GM21526 (cell line): ENCODE results near the gene TRAIP.

ENCODE experiments used
- ATAC-seq: cut with Tn5 transposase; IDR thresholded peaks from one replicate; pipeline ENCODE4 v1.9.1; 2021; ENCODE audit warnings: moderate library complexity; ENCODE audit not compliant: unreplicated experiment, low FRiP score

TRAIP gene

DNA sequence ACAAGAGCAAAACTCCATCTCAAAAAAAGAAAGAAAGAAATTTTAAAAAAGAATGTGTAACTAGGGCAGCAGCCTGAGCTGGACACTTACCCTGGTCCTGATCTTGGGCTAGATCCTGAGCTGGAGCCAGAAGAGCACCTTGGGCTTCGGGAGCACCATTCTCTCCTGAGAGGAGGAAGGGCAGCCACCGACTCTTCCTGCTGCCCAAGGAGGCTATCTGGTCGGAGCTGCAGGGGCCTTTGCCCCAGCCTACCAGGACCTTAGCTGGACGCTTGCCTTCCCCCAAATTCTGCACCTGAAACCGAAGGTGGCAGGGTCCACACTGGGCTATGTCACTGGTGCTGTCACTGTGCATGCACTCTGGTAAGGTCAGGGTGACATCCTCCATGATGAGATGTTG is 20.2 kb upstream of the TRAIP start:
- ATAC-seq = no peak

DNA sequence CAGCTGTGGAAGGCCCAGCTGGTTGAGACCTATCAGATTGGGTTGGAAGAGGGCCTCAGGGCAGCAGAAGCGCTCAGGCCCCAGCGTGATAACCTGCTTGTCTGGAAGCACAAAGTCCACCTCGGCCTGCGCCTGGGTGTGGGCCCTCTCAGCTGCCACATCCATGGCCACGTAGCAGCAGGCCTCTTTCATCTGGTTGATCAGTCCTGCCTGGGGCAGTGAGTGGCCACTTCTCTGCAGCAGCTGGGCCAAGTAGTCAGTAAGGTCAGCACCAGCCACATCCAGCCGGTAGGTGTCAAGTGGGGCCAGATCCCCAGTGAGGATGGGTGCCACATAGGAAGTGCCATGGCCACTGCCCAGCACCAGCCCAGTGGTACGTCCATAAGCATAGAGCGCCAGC is 17.3 kb upstream of the TRAIP start:
- ATAC-seq = no peak

DNA sequence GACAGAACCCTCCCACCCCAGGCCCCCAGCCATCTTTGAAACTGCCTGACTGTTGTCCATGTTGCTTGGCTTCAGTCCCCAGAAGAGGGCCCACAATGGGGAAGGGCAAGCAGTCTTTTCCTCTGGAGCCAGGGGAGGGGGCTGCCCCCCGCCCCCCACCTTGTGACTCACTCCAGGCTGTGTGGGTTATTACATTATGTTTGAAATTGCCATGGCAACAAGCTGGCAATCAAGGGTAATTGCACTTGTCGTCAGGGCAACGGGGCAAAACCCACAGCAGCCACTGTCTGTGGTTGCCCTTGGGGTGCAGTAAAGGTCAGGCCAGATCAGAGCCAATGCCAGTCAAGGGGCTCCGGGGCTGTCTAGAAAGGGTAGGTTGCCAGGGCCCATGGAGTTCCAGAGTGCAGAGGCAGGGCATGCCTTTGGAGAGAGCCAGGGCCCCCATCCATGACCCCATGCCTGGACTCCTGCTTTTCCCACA is 16.5 kb upstream of the TRAIP start:
- ATAC-seq = no peak

DNA sequence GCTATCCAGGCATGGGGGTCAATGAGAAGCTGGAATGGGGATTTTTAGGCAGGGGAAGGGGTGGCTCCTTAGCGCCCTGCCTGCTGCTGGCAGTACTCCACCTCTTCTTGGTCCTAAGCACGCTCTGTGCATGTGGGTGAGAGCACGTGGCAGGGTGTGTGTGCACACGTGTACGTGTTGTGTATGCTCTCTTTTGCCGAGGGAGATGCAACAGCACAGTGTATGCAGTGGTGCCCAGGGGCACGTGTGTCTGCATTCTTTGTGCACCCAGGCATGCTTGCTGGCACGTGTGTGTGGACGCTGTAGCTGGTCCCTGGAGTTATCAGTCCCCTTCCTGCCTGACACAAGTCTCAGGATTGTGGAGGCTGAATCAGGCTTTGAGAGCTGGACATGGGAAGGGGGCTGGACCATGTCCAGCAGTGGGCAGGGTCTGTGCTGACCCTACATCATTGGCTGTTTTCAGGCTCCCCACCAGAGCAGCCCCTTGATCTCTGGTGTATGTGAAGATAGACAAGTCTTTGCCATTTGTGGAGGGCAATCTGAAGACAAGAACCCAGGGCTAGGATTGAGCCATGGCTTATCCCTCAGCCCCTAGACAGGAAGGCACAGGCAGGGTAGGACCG is 15.3 kb upstream of the TRAIP start:
- no peak for ATAC-seq

DNA sequence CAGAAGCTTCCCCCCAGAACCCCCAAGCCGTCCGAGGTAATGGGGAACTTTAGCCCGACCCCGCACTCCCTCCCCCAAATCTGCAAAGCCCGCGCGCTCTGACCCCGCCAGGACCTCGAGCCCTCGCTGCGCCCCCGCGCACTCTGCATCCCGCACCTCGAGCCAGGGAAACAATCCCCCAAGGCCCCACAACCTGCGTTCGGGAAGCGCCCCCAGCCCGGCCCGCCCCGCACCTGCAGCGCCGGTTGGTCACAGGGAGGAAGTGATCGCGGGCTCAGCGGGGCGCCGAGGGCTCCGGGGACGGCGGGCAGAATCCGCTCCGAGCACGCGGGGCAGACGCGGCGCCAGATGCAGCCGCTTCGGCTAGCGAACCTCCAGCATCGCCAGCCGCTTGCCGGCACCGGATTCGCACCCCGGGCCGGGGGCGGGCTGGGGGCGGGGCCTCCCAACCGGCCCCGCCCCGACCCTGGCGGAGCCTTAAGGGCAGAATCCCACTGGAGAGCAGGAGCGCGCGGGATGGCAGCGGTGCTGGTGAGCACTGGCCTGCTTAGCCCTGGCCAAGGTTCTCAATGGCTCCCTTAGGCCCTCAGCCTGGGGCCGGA is 13.3 kb upstream of the TRAIP start, which contains the start of gene CAMKV:
Gene CAMKV, minus strand, starts transcription at position 382 of the 602 bp plus-strand sequence. CDS start 7,518 bp downstream, outside the sequence.
- no peak for ATAC-seq

DNA sequence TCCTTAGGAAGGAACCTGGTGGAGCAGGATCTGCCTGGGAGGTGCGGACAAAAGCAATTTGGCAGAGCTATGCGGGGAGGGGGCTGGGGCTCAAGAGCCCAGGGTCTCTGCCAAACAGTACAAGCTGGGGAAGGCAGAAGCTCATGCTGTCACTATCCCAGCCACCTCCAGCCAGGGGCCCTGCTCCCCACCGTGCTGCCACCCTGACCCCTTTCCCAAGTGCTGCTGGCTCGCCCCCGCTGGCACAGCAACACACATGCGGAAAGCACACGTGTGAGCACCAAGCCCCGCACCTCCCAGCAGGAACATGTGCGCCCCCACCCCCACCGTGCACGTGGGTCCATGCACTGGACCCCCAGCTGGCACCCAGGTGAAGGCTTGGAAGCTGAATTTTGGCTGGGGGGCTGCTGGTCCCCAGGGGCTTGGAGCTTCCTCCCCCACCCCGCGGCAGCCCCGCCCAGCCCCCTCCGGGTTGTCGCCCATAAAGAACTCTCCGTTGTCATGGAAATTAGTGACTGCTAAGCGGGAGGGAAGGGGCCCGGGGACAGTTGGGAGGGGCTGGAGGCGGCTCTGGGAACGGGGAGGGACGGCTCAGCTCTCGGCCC is 12.6 kb upstream of the TRAIP start:
- no peak for ATAC-seq

DNA sequence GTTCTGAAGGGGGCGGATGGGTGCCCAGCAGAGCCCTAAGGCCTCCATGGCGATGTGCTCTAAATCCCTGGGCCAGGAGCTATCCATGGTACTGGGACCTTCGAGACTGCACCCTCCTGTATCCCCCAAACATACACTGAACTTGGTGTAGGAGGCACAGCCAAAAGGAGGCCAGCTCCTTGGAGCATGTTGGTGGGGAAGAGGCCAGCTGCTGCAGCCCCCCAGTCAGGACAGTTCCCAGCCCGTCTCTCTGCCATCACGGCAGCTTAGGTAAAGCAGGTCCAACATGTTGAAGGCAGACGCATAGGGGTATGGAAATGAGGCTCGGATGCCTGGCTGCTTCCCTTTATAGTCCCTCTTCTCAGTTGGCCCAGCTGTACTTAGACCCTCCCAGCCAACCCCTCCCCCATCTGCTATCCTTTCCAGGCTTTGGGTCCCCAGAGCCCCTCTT is 11.5 kb upstream of the TRAIP start:
- no peak for ATAC-seq

DNA sequence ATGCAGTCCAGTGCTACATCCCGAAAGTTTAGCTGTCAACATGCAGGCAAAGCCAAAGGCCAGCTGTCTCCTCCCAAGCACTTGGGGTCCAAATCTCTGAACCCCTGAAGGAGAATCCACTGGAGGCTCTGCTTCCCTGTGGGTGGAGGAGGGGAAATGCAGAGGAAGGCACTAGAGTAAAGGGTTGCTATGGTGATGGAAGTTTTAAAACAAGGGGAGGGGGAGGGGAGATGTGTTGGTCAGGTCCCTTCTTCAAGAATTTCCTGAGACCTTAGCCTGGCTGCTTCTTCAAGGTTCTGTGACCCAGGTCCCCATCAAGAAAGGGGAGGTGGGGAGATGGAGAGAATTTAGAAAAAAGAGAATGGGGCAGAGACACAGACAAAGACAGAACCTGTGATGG is 11.0 kb upstream of the TRAIP start:
- no peak for ATAC-seq

DNA sequence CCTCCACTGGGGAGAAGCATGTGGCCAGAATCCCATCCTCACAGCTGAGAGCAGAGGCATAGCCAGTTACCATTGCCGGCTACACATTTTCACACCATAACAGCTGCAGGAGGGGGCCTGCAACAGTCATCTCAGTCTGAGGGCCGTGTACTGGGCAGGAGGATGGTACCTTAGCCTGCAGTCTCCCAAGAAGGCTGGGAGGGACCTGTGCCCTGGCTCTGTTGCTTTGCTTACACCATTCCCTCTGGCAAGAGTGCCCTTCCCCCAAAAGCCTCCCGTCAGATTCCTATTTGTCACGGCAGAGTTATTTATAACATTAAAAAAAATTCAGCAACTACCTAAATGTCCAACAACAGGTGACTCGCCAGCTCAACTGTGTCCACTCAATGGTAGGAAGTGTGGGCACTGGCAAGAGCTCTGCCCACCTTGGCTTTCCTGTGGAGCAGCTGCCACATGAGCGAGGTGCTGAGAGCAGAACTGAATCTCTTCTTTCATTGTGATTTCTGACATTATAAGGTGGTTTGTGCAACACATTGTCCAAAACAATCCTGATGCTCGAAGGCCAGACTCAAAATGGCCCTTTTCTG is 8.9 kb upstream of the TRAIP start:
- ATAC-seq = no peak

DNA sequence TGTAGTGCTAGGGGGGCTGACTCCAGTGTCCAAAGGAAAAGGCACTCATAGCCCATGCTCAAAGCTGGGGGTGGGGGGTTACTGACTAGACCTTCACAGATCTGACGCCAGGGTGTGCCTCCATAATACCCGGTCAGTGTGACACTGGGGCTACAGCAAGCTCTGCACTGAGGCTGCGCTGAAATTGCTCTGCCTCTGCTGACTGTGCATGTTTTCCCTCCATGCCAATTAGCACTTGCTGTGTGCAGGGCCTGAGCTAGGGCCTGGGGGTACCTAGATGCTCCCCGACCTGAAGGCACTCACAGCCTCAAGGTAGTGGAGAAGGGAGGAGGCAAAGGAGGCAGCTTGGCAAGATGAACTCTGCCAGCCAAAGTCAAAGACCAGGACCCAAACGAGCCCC is 8.1 kb upstream of the TRAIP start:
- ATAC-seq = no peak

DNA sequence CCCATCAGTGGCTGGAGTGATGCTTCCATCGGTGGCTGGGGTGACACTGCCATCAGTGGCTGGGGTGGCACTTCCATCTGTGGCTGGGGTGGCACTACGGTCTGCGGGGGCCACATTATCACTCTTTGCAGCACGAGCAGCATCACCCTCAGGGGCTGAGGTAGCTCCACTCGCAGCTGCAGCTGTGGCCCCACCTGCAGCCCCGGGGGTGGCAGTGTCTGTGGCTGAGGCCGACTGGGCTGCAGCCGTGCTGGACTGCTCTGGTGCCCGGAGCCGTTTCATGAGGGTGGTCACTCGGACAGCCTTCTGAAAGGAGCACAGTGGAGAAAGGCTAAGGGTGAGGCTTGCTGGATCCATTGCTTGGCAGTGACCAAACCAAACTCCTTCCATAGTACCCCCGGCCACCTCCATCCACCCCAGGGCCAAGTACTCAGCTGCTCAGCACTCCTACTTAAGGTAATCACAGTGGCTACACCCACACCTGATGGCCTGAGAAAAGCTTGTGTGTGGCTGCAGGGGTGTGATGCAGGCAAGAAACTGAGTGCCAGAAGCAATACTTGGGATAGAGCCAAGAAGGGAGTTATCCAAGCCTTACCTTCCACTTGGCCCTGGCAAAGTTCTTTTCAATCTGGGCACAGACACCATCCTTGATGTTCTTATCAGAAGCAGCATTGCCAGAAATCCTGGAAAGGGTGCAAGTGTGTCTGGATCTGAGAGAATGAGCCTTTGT is 3.4 kb upstream of the TRAIP start:
- no peak for ATAC-seq

DNA sequence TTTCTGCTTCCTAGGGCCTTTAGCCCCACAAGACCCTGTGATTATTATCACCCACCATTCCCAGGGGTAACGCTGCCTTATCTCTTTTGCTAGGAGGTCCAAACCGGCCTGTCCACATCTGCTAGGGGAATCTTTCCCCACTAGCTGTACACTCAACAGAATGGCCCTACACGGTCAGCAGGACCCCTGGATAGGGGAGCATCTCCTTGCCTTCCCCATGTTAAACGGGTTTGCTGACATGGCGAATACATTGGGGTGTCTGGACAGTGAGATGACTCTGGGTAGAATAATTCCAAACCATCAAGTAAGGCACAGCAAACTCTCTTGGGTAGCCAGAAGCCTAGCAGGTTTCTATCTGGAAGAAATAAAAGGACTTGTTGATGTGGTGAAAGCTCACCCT is 702 bp downstream of the TRAIP start:
- ATAC-seq = no peak

DNA sequence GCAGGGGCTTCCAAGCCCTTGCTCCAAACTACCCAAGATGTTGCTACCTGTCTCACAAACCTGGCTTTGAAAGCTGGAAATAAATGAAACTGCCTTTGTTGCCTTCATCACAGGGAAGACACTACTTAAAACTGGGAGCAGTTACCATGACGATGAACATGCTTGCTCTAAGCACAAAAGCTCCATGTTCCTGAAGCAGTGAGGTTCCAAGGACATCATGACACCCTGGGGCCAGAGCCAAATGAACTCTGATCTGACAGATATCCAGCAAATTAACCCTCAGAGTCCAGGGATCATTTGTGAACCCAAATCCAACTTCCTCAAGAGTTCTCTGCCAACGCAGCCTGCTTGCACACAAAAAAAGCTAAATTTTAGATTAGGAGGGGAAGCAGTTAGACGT is 10.7 kb downstream of the TRAIP start:
- ATAC-seq = no peak

DNA sequence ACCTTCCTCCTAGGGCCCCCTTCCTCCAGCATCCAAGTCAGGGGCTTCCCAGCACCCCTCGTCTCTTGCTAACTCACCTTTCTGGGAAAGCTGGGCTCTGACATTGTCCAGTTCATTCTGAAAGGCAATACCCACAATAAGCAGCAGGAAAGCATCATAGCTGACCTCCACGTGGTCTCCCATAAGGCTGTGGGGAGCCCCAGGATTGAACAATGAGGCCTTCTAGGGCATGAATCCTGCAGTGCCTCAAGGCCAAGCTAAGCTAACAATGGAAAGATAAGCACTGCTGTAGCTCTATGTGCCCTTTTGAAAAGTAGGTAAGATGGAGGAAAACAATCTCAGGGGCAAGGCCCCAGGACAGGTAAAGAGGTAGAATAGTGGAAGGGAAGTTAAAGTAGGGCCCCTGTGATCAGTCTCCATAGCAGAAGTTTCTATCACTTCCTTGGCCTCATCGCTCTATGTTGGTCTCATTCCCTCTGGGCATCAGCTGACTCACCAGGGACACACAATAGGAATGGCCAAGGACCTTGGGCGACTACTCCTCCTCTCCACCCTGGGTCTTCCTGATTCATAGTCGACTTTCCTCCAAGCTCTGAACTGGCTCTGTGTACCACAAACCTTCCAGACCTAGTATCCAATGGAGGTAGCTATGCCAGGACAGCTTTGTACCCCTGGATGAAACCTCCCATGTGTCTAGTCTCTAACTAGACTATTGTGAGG is 11.7 kb downstream of the TRAIP start:
- ATAC-seq = no peak

DNA sequence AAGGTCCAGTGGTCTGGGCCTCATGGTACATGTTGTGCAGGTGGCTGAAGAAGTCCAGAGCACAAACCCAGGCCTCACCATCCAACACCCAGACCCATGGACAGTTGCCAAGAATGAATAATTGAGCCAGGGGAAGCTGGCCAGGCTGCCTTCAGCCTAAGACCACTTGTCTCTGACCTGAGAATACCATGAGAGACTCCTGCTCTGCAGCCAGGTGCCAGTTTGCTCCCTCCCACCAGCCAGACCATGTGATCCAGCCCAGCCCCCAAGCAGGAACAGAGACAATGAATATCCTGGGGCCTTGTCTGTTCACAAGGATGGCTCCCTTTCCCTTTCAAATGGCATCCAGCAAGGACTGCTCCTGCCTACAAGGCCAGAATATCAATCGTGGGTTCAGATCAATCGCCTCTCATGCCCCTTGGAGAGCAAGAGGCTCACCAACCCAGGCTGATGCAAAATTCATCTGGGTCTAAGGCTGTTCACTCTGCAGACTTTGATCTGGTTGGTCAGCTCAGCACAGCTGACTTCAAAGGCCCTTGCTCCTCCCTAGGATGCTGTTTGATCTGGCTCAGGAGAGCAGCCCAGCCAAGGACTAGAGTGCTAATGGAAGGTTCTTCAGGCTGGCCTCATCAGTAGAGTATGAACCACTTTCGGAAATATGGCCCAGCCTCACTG is 13.4 kb downstream of the TRAIP start:
- ATAC-seq = no peak

DNA sequence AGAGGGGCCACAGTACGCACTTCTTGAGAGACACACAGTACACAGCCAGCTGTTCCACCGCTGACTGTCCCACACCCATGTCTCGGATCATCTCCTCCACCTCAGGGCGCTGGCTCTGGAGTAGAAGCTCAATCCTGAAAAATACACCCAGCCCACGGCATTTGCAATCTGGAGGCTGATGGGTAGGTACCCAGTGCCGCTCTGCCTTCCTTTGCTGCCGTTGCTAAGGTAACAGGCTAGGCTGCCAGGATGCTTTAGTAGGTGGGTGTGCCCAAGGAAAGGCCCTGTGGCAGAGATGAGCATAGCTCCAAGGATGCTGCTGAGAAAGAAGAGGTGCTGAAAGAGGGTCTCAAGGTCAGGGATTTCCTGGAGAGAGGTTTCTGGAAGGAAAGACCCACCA is 14.6 kb downstream of the TRAIP start:
- ATAC-seq = no peak

DNA sequence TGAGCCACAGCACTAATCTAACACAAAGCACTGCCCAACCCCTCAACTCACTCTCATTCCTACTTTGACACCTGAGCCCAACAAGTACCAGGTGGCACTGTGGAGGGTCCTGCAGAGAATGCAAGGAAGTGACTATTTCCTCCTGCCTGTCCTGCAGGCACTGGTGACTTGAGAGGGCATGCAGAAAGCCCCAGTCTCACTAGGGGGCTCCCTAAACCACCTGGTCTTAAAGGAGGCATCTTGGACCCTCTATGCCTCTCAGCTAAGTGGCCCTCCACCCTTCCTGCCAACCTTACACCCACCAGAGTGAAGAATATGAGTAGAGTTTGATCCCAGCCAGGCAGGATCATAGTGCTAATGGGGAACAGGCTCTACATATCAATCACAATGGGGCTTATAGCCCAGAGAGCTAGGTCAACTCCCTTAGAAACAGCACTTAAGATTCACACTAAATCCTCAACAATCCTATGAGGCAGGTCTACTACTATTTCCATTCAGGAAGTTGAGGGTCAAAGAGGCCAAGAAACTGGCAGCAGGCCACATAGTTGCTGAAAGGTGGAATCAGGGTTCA is 15.2 kb downstream of the TRAIP start:
- no peak for ATAC-seq

DNA sequence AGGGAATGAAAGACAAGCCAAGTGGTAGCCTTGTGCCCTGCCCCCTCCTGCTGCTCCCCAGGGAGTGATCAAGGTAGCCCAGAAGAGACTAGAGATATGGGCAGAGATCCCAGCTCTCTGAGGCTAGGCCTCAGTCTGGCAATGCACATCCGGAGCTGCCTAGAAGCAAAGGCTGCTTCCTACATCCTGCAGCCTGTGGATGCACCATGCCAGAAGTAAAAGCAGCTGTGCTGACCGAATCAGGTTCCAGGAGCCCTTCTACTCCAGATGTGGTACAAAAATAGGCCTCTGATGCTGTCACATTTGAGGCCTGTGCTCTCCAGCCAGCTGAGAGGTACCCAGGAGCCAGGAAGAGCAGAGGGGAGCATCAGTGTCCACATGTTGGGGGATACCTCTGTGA is 16.0 kb downstream of the TRAIP start:
- ATAC-seq = no peak

DNA sequence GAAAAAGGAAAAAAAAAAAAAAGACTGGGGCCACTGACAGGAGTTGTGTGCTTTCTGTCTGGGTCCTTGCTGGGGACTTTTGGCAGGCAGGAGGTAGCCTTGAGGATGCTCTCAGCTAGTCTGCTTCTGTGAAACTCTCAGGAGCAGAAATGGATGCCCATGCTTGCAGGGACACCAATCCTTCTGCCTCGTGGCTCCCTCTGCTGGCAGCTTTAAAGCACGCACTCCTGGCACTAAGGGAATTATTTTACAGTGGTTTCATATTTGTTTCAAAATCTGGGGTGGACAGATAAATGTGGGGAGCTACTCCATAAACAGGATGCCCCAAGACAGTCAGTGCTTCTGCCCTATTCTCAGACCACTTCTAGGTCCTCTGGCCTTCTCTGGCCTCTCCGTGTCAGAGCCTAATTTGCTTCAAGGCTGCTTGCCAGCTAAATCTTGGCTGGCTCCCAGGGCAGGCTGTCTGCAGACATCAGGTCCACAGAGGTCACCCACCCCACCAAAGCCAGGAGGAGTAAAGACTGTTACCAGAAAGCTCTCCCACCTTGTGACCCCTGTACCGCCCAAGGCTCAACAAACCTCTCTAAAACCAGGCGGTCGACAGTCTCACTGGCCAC is 17.1 kb downstream of the TRAIP start:
- no peak for ATAC-seq
